Stimulated activated naive CD4-positive, alpha-beta T cell (primary cell): ENCODE results near the gene IRAK1.

Experiments
- DNase-seq, 6 experiments: peaks; one replicate each; lab custom pipeline; 2025; lab: John Stamatoyannopoulos, UW

Gene IRAK1

GRCh38 chrX:154040863-154041262 is 21.2 kb upstream of the IRAK1 start:
- DNase-seq: no peak

DNA sequence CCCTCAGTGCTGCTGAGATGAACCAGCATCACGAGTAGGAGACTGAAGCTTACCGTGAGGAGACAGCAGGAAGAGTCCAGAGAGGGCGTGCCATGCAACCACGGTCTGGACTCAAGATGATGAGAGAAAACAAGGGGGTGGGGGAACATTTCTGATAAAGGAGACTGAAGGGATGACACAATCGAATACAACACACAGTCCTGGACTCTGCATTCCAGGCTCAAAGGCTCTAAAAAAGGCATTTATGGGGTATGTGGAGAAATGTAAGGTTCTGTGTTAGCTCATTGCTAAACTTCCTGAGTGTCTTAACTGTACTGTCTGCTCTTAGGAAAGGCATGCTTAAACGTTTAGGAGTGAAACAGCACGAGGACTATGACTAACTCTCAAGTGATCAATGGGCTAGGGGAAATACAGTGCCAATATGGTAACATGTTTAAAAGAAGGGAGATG is 20.6 kb upstream of the IRAK1 start:
- no peak for DNase-seq

- no peak for DNase-seq
Observed at GRCh38 chrX:154039577-154039976, 19.9 kb upstream of the IRAK1 start.

GRCh38 chrX:154038656-154039055 is 19.0 kb upstream of the IRAK1 start:
- no peak for DNase-seq

DNA sequence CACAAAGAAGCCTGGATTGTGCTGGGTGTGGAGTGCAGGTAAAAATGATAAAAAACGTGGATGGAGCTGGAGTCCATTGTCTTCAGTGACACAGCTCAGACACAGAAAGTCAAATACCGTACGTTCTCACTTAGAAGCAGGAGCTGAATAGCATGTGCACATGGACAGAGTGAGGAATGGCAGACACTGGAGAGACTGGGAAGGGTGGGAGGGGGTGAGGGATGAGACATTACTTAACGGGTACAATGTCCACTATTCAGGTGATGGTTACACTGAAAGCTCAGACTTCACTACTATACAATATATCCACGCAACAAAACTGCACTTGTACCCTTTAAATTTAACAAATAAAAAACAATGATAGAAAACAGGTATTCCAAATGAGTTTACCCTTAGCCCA is 18.1 kb upstream of the IRAK1 start:
- DNase-seq: no peak

DNA sequence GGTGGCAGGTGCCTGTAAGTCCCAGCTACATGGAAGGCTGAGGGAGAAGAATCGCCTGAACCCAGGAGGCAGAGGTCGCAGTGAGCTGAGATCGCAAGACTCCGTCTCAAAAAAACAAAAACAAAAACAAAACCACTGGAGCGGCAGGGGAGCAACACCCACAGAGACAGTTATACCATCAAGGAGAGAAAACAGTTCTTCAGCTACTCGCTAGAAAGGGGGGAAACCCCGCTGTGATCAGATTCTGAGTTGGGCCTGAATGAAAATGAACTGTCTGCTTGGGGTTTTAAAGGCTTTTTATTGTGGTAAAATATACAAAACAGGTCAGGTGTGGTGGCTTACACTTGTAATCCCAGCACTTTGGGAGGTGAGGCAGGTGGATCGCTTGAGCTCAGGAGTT is 16.8 kb upstream of the IRAK1 start:
- DNase-seq: no peak

DNA sequence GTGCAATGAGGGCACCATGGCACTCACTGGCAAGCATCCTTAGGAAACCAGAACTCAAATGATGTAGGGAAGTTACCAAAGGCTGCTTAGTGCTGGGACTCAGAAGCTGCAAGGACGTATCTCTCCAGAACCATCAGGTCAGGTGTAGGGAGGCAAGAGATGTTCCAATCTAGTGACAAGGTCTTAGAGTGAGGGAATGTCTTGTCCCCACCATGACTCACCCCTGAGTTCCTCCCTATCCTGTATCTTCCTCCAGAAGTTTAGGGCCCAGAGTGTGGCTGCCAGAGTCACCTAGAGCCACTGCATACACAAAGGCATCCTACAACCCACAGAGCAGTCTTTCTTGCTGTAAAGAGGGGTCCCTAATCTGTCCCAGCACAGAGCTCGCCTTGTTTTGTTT is 14.1 kb upstream of the IRAK1 start:
- no peak for DNase-seq

DNA sequence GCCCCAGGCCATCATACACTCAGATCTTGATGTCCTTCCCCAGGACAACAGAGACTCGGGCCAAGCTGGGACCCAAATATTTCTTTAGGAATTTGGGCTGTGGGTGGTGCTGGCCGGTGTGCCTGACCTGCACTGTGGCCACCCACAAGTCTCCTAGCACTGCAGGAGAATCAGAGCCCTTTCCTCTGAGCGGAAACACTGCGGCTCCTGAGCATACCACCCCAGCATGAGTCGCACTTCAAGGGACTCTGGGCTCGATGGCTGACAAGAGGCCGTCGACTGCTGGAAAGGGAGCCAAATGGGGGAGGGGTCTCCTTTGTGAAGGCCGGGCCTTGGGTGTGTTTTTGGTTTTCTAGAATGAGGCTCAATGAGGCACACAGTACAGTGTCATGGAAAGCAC is 13.0 kb upstream of the IRAK1 start:
- DNase-seq: no peak

- DNase-seq: no peak
Observed at GRCh38 chrX:154032160-154032559, 12.5 kb upstream of the IRAK1 start.

- DNase-seq: no peak
Observed at GRCh38 chrX:154030715-154031305, 11.1 kb upstream of the IRAK1 start.

DNA sequence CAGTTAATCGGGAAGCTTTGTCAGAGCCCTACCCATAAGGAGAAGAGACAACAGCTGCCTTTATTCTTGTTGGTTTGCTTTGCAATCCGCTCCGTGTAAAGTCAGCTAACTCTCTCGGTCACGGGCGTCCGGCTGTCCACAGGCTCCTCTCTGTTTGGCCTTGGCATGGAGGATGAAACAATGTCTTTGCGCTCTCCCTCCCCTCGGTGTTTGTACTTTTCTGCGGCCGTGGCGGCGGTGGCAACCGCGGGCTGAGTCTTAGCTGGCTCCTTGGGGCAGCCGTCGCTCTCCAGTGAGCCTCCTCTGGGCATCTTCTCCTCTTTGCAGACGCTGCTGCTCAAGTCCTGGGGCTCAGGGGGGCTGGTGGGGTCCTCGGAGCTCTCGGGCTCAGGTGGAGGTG is 10.6 kb upstream of the IRAK1 start:
- DNase-seq: no peak

- DNase-seq: no peak
Observed at GRCh38 chrX:154029439-154029838, 9.7 kb upstream of the IRAK1 start.

GRCh38 chrX:154028502-154029184 is 8.9 kb upstream of the IRAK1 start:
- DNase-seq: no peak

DNA sequence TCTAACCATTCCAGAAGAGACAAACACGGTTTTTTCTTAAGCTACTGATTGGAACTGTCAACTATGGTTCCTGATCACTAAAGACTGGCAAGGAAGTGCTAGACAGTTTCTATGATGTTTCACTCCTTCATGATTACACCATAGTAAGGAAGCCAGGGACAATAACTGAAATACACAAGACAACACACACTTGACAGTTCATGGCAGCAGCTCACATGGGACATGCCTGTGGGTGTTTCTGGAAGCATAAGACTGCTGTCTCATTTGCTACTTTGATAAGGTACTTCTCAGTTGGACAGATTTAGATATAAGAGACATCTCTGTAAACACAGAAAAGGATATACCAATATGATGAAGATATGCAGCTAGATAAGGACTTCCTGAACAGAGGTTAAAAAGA is 8.3 kb upstream of the IRAK1 start:
- no peak for DNase-seq

GRCh38 chrX:154027022-154027402 is 7.3 kb upstream of the IRAK1 start:
- no peak for DNase-seq

- DNase-seq: no peak
Observed at GRCh38 chrX:154026136-154027021, 6.7 kb upstream of the IRAK1 start.

DNA sequence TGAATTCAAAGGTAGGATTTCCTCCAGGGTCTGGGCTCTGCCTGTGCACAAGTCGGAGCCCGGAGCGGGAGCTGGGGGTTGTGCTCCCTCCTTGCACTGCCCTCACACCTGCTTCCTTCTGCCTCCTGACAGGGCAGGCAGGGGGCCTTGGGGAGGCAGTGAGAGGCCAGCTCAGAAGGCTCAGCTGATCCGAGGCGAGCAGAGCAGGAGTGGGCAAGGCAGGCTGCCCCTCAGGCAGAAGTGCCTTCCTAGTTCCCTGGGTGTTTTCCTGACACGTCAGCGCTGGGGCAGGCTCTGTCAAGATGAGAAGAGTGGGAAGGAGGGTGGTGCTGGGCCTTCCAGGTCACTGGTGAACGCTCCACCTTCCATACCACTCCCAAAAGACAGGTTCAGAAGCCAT is 5.5 kb upstream of the IRAK1 start:
- DNase-seq: no peak

GRCh38 chrX:154024271-154024670 is 4.6 kb upstream of the IRAK1 start:
- no peak for DNase-seq

DNA sequence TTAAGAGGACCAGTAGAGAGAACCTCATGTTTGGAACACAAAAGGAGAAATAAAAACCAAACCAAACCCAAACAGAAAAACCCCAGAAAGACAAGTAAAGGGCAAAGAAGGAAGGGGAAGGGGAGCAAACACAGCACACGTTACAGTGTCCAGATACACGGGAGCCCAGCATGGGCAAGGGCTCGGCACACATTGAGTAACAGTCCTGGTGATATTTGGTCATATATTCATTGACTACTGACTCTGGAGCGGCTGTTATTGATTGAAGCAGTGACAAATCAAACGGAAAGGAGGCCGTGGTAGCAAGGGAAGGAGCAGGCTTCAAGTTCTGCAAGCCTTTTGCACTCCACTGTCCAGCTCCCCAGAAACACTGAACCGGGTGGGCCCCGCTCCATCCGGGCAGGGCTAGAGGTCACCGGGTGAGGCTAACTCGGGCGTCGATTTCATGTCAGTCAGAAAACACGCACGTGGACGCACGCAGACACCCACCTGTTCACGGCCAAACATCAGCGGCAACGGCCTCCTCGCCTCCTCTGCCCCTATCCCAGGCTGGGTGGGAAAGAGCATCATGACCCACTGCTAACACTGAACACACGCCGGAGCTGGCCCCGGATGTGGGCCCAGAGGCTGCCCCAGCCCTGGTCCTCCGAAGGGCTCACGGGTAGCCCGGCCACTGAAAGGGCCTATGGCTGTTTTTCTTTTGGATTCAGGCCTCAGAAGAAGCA is 3.7 kb upstream of the IRAK1 start:
- DNase-seq: no peak

GRCh38 chrX:154022108-154022507 is 2.4 kb upstream of the IRAK1 start:
- no peak for DNase-seq

GRCh38 chrX:154021131-154021611 is 1.5 kb upstream of the IRAK1 start:
- DNase-seq: no peak

GRCh38 chrX:154020536-154021115 is 924 bp upstream of the IRAK1 start:
- DNase-seq: no peak
